ENCODE measurements around the gene TSEN15. TPM values are rescaled to one million over a fixed set of nuclear protein-coding genes. Genes with fewer than 3 reads are reported as not detected.

The TSEN15 gene
- total RNA-seq, 1 donor from 2014 or later, result 61.2 TPM

DNA sequence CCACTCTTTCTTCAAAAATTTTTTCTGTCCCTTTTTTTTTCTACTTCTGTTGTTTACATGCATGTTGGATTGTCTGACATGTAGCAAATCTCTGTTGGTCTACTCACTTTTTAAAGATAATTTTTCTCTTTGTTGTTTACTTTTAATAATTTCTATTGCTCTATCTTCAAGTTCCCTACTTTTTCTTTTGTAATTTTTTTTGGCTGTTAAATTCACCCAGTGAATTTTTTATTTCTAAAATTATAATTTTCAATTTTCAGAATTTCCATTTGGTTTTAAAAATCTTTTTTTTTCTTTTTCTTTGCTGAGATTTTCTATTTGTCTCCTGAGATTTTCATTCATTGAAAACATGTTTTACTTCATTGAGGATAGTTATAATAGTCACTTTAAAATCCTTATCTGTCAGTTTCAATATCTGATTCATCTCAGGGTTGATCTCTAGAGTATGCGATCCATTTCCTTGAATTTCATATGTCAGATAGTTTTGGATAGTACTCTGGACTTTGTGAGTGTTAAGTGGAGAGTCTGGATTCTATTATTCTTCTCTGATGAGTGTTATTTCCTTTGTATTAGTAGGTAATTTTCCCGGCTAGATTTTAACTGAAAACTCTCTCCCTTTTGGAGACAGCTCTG is 1.6 kb upstream of the TSEN15 start:
- Mint-ChIP-seq H3K36me3 (ENCODE audit: low read depth) (peaks cover 15% of the 10 kb centered on the region), H3K27me3 (peaks cover 26% of the 10 kb centered on the region), H3K9me3 (no peaks in the 10 kb centered on the region), H3K4me1 (peaks cover 34% of the 10 kb centered on the region), H3K4me3 (peak overlapping the region; percentile 36), H3K27ac (peak overlapping the region; percentile 98)
- ChIA-PET CTCF (no interaction called here), POLR2A (interaction anchor here (1.0 to 2.7 kb wide), 4 partner anchors 10 to 1552 kb away, joined by 3 to 12 read pairs (median 9); partner anchors contain the start of gene COLGALT2)
- intact Hi-C loops (cut with micrococcal nuclease), result loop anchor here (2.0 to 10.0 kb wide), 5 partner anchors 133 to 1645 kb away; partner anchors contain the start of genes LAMC1, SWT1 and TRMT1L
- ATAC-seq (ENCODE audit: low read depth), result no peak
- no peak for DNase-seq
- TF ChIP-seq, protein P1, sequence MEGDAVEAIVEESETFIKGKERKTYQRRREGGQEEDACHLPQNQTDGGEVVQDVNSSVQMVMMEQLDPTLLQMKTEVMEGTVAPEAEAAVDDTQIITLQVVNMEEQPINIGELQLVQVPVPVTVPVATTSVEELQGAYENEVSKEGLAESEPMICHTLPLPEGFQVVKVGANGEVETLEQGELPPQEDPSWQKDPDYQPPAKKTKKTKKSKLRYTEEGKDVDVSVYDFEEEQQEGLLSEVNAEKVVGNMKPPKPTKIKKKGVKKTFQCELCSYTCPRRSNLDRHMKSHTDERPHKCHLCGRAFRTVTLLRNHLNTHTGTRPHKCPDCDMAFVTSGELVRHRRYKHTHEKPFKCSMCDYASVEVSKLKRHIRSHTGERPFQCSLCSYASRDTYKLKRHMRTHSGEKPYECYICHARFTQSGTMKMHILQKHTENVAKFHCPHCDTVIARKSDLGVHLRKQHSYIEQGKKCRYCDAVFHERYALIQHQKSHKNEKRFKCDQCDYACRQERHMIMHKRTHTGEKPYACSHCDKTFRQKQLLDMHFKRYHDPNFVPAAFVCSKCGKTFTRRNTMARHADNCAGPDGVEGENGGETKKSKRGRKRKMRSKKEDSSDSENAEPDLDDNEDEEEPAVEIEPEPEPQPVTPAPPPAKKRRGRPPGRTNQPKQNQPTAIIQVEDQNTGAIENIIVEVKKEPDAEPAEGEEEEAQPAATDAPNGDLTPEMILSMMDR (IDR thresholded peaks at IDR 0.05), result no peak

- Mint-ChIP-seq H3K4me3 (peak overlapping the region; percentile 98), H3K36me3 (ENCODE audit: low read depth) (peaks cover 19% of the 10 kb centered on the region), H3K27ac (peak overlapping the region; percentile 98), H3K4me1 (peaks cover 36% of the 10 kb centered on the region), H3K27me3 (peaks cover 26% of the 10 kb centered on the region), H3K9me3 (no peaks in the 10 kb centered on the region)
- TF ChIP-seq, protein P1 (IDR thresholded peaks at IDR 0.05), result no peak
- DNase-seq (no peak), ATAC-seq (ENCODE audit: low read depth) (no peak)
- intact Hi-C loops (cut with micrococcal nuclease), result loop anchor here (1.0 to 10.0 kb wide), 9 partner anchors 13 to 1644 kb away; partner anchors contain the start of genes ARPC5, COLGALT2, EDEM3 and LAMC1
- ChIA-PET CTCF (no interaction called here), POLR2A (interaction anchor here (0.9 to 2.7 kb wide), 7 partner anchors 10 to 1551 kb away, joined by 3 to 12 read pairs (median 6); partner anchors contain the start of genes COLGALT2, EDEM3, IVNS1ABP and SMG7)
Measured at GRCh38 chr1:184050636-184051035, 894 bp upstream of the TSEN15 start.

DNA sequence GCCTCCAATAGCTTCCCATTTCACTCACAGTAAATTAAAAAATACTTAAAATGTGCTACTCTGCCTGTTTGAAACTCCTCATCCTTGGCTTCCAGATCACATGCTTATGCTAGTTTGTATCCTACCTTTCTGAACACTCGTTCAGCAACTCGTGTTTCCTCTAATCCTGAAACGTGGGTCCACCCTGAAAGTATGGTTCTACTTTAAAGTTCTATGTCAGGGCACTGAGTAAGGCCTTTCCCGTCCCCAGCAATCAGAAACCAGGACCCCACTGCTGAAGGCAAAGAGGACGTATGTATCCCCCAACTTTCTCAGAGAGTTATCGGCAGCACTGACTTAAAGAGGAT is 419 bp upstream of the TSEN15 start:
- peak overlapping the region; percentile 98 for H3K4me3 Mint-ChIP-seq
- CTCF ChIA-PET, result no interaction called here
- peak overlapping the region; percentile 98 for H3K27ac Mint-ChIP-seq
- POLR2A ChIA-PET, result interaction anchor here (0.7 to 2.7 kb wide), 14 partner anchors 9 to 1642 kb away, joined by 3 to 12 read pairs (median 4); partner anchors contain the start of genes ARPC5, COLGALT2, EDEM3 and IVNS1ABP
- peaks cover 26% of the 10 kb centered on the region for H3K27me3 Mint-ChIP-seq
- H3K4me1 Mint-ChIP-seq, result peaks cover 36% of the 10 kb centered on the region
- TF ChIP-seq, protein P1 (IDR thresholded peaks at IDR 0.05), result no peak
- H3K36me3 Mint-ChIP-seq (ENCODE audit: low read depth), result peaks cover 21% of the 10 kb centered on the region
- H3K9me3 Mint-ChIP-seq, result no peaks in the 10 kb centered on the region
- no peak for DNase-seq
- intact Hi-C loops (cut with micrococcal nuclease), result loop anchor here (1.0 to 10.0 kb wide), 9 partner anchors 14 to 1644 kb away; partner anchors contain the start of genes ARPC5, COLGALT2, EDEM3 and LAMC1
- ATAC-seq (ENCODE audit: low read depth), result peak; percentile 28

- Mint-ChIP-seq H3K27me3 (peaks cover 23% of the 10 kb centered on the region), H3K4me1 (peaks cover 36% of the 10 kb centered on the region), H3K36me3 (ENCODE audit: low read depth) (peaks cover 31% of the 10 kb centered on the region), H3K4me3 (peak overlapping the region; percentile 98), H3K9me3 (no peaks in the 10 kb centered on the region), H3K27ac (peak overlapping the region; percentile 98)
- ATAC-seq (ENCODE audit: low read depth), result no peak
- no peak for DNase-seq
- POLR2A ChIA-PET, result interaction anchor here (1.0 to 2.7 kb wide), 6 partner anchors 8 to 1641 kb away, joined by 3 to 12 read pairs (median 8); partner anchors contain the start of genes ARPC5 and COLGALT2
- intact Hi-C loops (cut with micrococcal nuclease), result loop anchor here (5.0 to 10.0 kb wide), 2 partner anchors 1105 to 1643 kb away; partner anchors contain the start of genes SWT1 and TRMT1L
- TF ChIP-seq, protein P1 (IDR thresholded peaks at IDR 0.05), result no peak
- CTCF ChIA-PET, result no interaction called here
Measured at GRCh38 chr1:184052194-184052559, 647 bp downstream of the TSEN15 start.

- intact Hi-C loops (cut with micrococcal nuclease), result loop anchor here (5.0 to 10.0 kb wide), 2 partner anchors 1105 to 1642 kb away; partner anchors contain the start of genes SWT1 and TRMT1L
- H3K9me3 Mint-ChIP-seq, result no peaks in the 10 kb centered on the region
- peaks cover 18% of the 10 kb centered on the region for H3K27me3 Mint-ChIP-seq
- CTCF ChIA-PET, result no interaction called here
- peaks cover 36% of the 10 kb centered on the region for H3K4me1 Mint-ChIP-seq
- no peak for ATAC-seq (ENCODE audit: low read depth)
- TF ChIP-seq, protein P1 (IDR thresholded peaks at IDR 0.05), result no peak
- peak overlapping the region; percentile 98 for H3K4me3 Mint-ChIP-seq
- DNase-seq, result no peak
- peaks cover 31% of the 10 kb centered on the region for H3K36me3 Mint-ChIP-seq (ENCODE audit: low read depth)
- no peak overlapping the region for H3K27ac Mint-ChIP-seq
- POLR2A ChIA-PET, result interaction anchor here (2.7 kb wide), 1 partner anchor 17 kb away, joined by 11 read pairs; the partner anchor contains the start of gene COLGALT2
Measured at GRCh38 chr1:184052750-184053149, 1.2 kb downstream of the TSEN15 start.
